G401 (cell line): ENCODE results near the gene GRM7. TPM values are rescaled to one million over a fixed set of nuclear protein-coding genes. Genes with fewer than 3 reads are reported as not detected.
A peak's percentile ranks its signal among the peaks of the same experiment; 100 is the strongest.

ENCODE experiments used
- DNase-seq: peaks from one replicate; pipeline ENCODE4 v3.0.0-alpha.2; 2015; ENCODE audit warnings: low spot score
- in situ Hi-C: cut with HindIII; loops from 2 replicates; pipeline ENCODE4 v1.10.0; 2016; ENCODE audit warnings: low sequenced_read_pairs, mixed read lengths
- total RNA-seq: library from RNA; depleted of rRNA; stranded (reverse); fragments of >200 nt; shearing (Covaris generic); gene quantifications from 2 replicates; pipeline ENCODE4 v1.2.3, GENCODE V29; 2014

Gene GRM7
- total RNA-seq, 1 experiment from 2014 or later = not detected

DNA sequence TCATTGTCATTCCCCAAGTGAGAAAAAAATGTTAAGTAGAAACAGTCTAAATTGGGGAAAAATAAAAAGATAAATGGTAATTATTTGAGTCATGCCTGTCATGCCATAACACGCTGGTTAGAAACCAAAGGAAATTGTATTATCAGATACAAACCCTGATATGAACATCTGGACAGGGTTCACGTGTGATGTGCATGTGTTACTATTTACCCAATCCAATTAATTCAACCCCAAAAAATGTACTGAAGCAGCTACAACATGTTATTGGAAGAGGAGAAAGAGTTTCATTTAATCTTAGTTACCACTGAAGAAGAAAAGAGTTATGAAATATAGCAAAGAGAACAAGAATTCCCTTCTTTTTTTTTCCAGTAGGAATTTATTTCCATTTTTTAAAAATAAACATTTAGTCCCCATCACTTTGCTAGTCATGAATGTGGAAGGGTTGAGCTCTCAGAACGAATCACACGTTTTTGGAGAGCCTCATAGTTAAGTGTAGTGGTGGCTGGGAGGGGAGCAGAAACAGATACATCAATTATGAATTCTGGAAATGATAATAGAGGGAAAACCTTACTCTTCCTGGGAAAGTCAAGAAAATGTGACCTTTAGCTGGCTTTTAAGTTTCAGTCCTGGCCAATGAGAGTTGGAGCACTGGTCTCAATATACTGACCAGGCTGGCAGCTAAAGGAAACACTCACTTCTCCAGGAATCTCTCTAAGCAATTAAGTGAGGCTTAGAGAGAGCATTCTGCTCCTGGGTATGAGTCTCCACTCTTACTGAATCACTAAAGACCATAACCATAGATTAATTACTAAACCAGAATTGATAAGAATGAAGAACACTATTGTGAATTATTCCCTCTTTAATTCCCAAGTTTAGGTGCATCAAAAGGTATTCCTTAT lies 796.5 kb downstream of the GRM7 start:
- no peak for DNase-seq
- in situ Hi-C loops = no loop called here

DNA sequence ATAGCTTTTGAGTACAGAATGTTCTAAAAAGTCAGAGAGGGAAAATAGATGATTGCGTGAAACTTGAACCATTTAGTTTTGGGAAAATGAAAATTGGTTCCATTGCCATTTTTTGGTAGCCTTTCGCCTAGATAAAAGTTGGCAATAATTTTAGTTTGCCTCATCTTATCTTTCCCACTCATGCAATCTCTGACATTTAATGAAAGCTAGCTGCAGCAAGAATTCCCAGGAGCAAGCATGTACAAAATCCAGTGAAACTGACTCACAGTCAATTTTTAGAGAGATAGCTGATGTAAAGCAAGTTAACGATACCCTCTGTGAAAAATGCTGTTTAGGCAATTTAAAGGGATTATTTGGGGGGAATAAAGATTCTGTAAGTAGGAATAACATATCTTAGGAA lies 797.4 kb downstream of the GRM7 start:
- no peak for DNase-seq
- in situ Hi-C loops = no loop called here

DNA sequence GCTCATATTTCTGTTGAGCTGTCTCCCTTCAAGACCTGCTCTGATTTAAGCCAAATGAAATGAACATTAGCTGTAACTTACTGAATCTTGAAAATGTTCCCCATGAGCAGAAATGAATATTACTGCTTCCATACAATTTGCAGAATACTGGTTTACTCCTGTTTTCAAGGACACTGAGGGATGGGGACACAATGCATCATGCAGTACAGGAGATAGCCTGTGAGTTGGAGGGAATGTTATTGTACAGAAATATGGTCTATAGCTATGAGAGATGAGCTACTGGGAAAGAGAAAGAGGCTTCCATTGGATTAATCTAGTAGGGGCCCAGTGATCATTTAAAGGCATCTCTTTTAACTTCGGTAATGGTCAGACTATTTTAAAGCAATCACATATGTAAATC lies 798.2 kb downstream of the GRM7 start:
- in situ Hi-C loops = no loop called here
- DNase-seq = no peak

DNA sequence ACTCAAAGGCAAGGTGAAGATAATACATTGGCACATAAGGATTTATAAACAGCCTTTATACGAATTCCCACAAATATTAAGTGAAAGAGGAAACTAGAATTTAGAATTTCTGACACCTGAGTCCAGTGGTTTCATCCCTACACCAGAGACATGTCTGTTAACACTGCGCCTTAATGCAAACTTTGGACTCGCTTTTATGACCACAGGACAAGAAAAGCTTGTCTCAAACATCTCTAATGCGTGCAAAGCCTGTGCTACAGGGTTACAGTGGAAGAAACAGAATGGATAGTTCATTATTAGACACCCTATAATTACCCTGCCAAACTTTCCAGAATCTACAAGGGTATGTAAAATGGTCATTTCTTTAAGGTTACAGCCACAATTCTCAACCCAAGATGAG lies 802.9 kb downstream of the GRM7 start:
- in situ Hi-C loops = no loop called here
- DNase-seq = no peak

DNA sequence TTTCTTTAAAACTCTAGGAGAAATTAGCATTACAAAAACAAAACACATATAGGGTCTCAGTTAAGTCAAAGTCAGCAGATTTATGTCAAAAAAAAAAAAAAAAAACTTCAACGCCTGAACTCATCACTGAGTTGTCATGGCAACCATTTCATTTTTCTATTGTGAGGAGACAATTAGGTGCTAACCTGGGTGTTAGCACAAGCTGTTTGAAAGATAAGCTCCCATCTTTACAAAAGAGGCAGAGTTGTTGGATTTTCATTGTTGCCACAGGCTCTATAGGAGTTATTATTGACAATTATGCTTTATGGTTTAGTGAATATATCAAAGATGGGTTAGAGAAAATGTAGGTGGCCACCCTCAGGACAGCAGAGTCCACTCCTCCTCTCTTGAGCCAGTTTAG lies 806.9 kb downstream of the GRM7 start:
- in situ Hi-C loops = no loop called here
- DNase-seq = no peak

DNA sequence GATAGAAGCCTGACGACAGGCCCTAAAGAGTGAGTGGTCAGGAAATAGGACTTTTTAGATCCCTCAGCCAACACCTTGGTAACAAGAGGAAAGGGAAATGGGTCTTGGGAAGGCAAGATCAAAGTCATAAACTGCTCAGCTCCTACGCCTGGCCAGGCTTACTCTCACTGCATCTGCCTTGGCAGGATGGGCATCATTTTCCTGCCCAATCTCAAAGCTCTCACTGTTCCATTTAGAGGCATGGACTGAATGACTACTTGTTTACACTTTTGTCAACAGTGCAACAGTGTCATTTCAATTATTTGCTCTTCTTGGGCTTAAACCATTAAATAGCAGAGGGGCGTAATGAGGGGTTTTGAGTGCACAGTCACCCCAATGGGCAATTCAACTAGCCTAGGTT lies 808.7 kb downstream of the GRM7 start:
- DNase-seq = no peak
- in situ Hi-C loops = no loop called here

DNA sequence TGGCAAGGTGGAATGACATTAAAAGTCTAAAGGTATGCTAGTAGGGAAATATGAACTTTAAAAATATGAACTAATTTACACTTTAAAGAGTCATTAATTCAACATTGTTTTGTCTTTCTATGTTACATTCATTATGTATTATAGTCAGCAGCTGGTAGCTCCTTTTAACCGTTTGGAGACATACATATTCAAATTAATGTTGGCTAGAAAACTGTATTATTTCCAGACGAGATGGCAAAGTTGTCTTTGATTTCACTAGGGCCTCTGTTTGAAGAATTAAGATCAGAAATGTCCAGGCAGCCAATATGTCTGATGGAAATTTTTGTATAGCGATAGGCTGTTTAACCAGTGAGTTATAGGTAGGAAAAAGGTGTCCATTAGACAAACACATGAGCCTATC lies 817.6 kb downstream of the GRM7 start:
- no peak for DNase-seq
- in situ Hi-C loops = no loop called here

DNA sequence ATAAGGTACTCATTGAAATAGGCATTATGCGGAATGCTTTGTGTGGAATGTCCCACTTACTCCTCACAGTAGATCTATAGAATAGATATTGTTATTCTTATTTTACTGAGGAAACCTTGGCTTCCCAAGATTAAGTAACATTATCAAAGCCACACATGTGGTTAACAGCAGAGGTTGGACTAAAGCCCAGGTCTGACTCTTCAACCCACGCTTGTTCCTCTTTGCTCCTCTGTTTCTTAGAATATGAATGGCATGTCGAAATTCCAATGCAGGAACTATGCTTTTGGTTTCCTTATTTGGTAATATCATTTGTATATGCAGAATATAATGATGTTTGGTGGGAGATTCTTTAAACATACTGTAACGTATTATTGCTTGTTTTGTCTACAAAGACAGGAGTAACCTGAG lies 821.9 kb downstream of the GRM7 start:
- no peak for DNase-seq
- in situ Hi-C loops = no loop called here

DNA sequence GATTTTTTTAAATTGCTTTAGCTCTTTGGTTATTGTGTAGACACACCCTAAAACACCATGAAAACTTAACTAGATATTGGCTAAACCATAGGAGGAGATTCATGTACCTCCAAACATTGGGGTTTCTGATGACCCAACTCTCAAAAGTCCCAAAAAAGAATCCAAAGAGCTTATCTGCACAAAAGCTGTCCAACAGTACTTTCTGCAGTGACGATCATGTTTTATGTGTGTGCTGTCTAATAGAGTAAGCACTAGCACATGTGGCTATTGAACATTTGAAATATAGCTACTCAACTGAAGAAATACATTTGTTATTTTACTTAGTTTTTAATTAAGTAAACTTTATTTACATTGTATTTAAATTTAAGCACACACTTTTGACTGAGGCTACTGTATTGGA lies 822.5 kb downstream of the GRM7 start:
- DNase-seq = no peak
- in situ Hi-C loops = no loop called here

DNA sequence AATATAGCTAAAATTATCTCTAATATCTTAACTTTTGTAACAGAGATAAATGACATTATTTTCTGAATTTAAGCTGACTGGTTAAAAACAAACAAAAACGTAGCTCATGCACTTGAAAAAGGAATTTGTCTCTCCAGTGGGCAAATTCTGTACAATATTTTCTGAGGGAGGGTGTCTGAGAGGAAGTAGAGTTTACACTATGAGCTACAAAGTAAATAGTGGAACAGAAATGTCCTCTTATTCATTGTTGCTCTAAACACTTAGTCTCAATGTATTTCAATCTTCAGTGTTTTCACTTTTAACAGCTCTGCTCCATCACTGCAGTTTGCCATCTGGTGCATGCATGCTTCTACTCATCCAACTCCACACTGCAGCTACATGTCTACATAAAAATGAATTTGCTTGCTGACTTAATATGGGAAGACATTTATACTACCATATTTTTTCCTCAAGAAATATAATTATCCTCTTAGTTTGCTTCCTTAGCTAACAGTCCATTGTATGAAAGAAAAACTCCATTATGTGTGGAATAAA lies 823.3 kb downstream of the GRM7 start:
- in situ Hi-C loops = no loop called here
- DNase-seq = no peak

DNA sequence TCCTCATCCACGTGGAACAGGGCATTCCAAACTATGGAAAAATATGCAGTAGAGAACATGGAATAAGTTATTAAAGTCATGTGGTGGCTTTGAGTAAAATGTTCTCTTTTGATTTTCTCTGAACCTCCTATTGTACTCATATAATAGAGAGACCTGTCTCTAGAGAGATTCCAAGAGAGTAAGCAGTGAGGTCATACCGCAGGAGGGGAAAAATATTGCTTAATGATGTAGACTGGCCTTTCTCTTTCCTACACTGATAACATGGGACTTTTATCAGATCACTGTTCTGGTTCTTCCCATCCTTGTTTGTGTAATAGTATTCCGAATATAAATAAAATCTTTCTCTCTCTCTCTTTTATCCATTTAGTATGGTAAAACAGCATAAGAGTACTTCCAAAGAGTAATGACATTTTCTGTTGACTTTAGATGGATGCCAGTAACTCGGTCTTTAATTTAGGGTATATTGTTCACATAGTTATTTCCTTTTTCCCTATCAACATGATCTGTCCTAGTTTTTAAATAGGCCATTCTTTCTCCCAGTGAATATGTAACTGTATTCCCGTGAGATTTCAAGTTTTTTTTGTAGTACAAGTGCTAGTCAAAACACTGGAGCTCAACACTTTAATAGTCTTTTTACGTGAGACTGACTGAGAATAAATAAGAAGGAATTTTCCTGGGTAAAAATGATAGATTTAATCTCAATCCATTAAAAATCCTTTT lies 826.7 kb downstream of the GRM7 start:
- in situ Hi-C loops = no loop called here
- no peak for DNase-seq

DNA sequence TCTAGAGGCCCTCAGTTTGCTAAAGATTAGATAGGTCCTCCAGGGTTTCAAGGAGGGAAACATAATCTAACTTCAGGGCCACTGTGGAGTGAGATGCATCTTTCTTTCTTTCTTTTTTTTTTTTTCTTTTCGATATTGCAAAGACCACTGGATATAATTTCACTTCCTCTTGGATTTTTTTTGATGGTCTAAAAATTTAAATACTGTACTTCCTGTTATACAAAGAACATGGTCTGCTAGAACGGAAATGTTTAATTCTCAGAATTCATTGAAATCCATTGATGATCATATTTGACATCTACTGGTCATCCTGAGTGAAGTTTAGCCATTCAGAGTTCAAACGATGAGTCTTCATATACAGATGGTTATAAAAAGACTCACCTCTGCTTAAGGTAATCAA lies 832.0 kb downstream of the GRM7 start:
- no peak for DNase-seq
- in situ Hi-C loops = no loop called here

DNA sequence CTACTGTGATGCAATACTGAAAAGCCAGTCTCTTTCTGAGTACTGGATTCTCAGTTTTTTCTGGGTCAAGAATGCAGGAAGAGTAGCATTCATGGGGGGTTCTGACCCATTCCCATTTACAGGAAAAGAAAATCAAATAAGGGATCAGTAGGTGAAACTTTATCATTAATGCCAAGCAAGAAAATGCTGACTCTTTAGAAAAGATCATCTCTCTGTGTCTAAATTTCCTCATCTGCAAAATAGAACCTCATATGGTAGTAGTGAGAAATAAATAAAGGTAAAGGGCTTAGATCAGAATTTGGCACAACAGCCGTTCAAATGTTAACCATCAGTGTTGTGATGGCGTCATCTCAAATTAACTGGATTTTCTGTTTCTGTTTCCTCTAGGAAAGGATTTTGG lies 833.1 kb downstream of the GRM7 start:
- in situ Hi-C loops = no loop called here
- no peak for DNase-seq

DNA sequence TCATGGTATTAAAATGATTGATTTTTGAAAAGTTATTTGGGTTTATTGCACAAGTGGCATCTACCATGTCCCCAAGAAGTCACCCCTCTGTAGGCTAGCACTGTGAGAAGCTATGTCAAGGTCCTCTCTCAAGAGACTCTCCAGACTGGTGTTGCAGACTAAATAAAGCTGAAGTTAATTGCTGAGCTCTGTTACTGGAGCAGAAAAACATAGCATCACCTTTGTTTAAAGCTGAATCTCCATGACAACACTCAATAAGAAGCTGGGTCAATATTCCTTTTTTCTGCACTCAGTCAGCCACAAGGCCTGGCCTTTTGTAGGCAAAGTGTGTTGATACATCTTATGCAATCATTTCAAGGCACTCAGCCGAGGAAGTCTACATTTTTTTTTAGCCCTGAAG lies 834.1 kb downstream of the GRM7 start:
- in situ Hi-C loops = no loop called here
- DNase-seq = no peak

DNA sequence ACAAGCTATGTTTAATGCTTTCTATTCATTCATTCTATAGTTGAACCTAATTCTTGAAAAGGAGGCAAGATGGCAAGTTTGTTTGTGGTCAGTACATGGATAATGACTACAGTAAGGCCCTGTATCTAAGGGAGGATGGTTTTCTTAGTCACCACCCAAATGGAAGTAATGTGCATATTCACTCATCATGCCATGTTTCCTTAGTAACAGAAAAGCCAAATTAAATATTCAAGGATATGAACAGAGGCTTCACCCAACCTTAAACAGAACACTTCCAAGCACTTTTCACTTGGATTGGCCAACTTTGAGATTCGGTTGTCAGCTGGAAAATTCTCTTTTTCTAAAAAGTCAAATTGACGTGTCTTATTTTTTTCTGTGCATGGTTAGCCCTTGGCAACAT lies 835.4 kb downstream of the GRM7 start:
- peak; percentile 29 for DNase-seq
- in situ Hi-C loops = no loop called here

DNA sequence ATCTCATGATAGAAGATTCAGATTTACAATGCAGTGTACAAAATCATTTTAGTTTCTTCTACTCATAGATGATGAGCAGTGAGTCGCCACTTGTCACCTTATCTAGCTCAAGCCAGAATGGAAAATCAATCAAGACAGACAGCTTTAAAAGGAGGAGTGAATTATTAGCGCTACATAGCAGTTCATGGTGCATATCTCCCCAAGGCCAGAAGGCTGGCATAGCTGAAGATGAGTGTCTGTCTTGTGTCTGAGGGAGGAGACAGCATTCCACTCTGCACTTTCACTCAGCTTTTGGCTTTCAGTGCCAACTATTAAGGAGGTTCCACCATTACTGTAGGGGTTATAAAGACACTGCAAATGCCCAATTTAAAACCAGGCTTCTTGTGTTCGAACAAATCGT lies 836.6 kb downstream of the GRM7 start:
- in situ Hi-C loops = no loop called here
- DNase-seq = no peak

DNA sequence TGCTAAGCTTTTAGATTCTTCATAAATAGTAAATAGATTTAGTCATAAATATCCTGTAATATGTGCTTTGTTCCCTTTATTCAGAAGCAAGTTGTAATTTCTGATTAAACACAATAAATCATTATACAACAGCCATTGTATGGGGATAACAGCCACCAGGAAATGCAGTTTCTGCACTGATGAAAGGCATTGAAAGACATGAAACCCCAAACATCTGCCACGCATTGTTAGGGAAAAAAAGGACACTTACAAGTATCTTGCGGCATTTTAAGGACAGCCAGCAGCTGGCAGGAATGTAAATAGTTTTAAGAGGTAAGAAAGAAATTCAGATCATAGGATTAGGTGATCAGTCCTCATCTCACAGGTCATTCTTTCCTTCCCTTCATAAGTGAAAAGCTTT lies 839.6 kb downstream of the GRM7 start:
- DNase-seq = no peak
- in situ Hi-C loops = no loop called here

DNA sequence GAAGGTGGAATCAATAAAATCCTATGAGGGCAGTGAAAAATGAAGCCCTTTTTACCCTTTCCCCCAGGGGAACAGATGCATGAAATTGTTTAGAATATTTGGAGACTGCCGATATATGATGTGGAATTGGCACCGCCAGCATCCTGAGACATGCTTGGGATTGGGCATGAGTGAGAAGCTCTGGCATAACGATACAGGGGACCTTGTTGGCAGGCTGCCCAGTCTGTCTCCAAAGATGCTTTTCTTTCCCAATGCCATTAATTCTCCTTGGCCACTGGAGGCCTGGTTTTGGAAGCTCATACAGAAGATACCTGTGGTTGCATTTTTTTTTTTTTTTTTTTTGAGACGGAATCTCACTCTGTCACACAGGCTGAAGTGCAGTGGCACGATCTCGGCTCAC lies 840.1 kb downstream of the GRM7 start:
- DNase-seq = no peak
- in situ Hi-C loops = no loop called here

DNA sequence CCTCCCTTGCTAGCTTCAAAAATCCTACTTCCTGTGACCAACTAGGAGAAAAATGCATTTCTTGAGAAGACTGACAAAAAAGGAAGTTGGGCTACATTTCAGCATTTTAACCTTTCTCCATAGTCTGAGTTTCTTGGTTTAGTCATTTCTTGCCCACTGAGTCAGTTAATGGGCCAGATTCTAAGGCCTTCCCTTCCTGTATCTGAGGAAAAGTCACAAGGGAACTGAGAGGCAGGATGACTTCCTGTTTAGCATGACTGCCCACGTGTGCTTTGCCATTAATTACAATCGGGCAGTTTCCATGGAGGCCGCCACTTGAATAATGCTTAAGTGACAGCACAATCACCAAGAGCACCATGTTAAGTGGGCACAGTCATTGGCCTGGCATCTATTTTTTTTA lies 846.3 kb downstream of the GRM7 start:
- in situ Hi-C loops = no loop called here
- no peak for DNase-seq

DNA sequence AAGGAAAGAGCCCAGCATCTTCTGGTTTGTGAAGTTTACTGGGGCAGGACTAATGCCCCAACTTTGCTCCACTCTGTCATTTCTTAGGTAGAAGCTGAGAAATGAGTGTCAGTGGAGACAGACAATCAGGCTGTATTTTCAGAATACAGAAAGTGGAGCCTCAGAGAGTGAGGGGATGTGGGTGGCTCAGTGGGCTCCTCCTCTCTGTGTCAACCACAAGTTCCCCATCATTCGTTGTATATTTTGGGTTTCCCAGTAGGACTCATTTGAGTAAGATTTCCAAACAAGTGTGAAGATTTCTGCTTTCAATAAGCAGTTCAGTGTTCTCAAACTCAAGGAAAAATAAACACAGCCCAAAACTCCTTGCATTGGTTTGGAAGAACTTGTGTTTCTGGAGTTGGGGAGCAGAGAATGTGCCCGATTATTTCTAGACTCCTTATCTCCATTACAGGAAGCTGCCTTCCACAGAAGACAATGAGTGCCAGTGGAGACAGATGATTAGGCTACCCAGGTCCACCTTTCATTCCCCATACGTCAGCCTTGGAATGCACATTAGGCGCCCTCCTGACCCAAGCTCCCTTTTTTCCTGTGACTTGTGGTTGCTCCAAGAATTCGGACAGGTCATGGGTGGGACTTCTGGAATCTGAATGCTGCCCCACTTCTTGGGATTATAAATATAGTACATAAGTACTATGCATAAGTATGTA lies 848.6 kb downstream of the GRM7 start:
- no peak for DNase-seq
- in situ Hi-C loops = no loop called here
